ENCODE results near the gene GFM2.
A peak's percentile ranks its signal among the peaks of the same experiment; 100 is the strongest.
"Not testable (repeated sequence)": the region's sequence is repeated elsewhere in the genome, so short reads cannot be mapped to it uniquely, and the experiment has no call there.

The GFM2 gene

GRCh38 chr5:74766849-74767578, at the start of gene GFM2, which contains the start of gene NSA2:
Gene GFM2 (minus strand): TSS chr5:74767117. CDS start chr5:74763742, 3,375 bp downstream.
Gene NSA2 (plus strand): TSS chr5:74767249. CDS start chr5:74767361, 112 bp downstream.
- DNase-seq = peak; percentile 92

DNA sequence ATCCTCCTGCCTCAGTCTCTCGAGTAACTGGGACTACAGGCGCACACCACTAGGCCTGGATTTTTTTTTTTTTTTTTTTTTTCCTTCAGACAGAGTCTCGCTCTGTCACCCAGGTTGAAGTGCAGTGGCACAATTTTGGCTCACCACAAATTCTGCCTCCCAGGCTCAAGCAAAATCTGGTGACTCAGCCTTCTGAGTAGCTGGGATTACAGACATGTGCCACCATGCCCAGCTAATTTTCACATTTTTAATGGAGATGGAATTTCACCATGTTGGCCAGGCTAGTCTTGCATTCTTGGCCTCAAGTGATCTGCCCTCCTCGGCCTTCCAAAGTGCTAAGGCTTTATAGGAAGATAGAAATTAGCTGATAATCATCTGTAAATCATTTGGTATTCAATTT, 44.0 kb upstream of the GFM2 start:
- no peak for DNase-seq

DNA sequence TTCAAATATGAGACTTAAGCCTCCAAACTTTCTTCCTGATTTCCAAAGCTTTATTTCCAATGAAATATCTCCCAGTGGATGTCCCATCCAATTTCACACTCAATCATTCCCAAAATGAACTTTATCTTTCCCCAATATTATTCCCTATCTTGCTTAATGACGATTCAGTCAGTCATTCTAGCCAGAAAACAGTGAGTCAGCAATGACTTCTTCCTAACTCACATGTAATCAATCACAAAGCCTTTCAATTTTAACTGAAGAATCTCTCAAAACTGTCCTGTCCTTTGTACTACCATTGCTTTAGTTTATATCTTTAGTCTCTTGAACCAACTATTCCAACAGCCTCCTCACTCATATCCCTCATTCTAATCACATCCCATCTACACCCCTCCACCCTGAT, 35.0 kb upstream of the GFM2 start:
- DNase-seq = no peak

- no peak for DNase-seq
Observed at GRCh38 chr5:74801197-74801596, 34.3 kb upstream of the GFM2 start.

DNA sequence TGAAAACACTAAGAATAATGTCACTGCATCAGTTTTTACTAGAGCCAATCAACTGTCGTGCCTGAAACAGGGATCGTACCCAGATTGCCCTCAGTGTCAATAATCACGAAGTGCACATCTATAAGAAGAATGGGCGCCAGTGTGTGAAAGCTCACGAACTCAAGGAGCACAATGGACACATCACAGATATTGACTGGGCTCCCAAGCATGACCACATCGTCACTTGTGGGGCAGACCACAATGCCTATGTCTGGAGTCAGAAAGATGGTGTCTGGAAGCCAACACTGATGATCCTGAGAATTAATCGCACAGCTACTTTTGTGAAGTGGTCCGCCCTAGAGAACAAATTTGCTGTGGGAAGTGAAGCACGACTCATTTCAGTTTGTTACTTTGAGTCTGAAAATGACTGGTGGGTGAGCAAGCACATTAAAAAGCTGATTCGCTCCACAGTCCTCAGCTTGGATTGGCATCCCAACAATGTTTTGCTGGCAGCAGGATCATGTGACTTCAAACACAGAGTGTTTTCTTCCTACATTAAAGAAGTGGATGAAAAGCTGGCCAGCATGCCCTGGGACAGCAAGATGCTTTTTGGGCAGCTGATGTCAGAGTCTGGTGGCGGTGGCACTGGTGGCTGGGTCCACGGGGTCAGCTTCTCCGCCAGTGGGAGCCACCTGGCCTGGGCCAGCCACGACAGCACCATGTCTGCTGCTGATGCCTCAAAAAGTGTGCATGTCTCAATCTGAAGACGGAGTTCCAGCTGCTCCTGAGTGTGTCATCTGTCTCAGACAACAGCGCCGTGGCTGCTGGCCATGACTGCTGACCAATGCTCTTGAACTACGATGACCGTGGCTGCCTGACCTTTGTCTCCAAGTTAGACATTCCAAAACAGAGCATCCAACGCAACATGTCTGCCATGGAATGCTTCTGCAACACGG, 32.3 kb upstream of the GFM2 start:
- no peak for DNase-seq

- not testable (repeated sequence) for DNase-seq
Observed at GRCh38 chr5:74791669-74792068, 24.8 kb upstream of the GFM2 start.

GRCh38 chr5:74787424-74787823, 20.5 kb upstream of the GFM2 start:
- no peak for DNase-seq

GRCh38 chr5:74786851-74787250, 19.9 kb upstream of the GFM2 start:
- no peak for DNase-seq

- DNase-seq = no peak
Observed at GRCh38 chr5:74778609-74779008, 11.7 kb upstream of the GFM2 start.

- no peak for DNase-seq
Observed at GRCh38 chr5:74772359-74772758, 5.4 kb upstream of the GFM2 start.

DNA sequence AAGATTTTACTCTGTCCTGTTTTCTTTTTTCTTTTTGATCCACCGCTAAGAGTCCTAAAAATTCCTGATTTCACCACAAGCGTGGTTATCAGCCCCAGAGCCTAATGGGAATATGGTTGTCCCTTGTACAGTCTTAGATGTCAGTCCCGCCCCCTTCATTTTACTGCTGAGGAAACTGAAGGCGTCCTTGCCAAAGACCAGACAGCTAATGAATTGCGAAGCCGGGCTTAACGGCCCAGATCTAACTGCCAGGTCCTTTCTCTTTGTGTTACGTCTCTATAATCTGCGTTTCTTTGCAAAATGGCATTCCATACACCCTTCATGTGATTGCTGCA, 629 bp upstream of the GFM2 start:
- no peak for DNase-seq

DNA sequence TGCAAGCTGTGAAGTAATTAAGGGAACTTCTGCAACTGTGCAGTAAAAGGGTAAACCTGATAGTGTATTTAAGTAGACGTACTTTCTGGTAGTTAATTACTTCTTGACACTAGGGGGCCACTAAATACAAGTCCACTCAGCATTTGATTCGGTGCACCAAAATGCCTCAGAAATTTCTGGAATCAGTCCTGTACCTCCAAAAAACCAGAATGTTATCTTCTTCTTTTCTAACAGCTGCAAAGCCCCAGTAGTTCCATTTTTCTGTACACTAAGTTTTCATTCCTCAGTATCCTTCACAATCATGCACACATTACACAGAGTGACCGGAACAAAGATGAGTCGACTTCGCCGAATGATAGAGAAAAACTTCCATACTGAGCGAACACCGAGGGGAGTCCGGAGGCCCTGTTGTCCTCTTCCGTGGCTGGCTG, 484 bp downstream of the GFM2 start:
- peak; percentile 12 for DNase-seq

DNA sequence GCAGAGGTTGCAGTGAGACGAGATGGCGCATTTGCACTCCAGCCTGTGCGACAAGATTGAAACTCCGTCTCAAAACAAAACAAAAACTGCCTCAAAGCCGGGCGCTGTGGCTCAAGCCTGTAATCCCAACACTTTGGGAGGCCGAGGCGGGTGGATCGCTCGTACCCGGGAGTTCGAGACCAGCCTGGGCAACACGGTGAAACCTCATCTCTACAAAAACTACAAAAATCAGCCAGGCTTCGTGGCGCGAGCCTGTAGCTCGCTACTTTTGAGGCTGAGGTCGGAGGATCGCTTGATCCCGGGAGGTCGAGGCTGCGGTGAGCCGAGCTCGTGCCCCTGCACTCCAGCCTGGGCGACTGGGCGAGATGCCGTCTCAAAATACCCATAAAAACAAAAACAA, 988 bp downstream of the GFM2 start:
- no peak for DNase-seq

GRCh38 chr5:74765201-74765600, 1.7 kb downstream of the GFM2 start:
- no peak for DNase-seq

- DNase-seq = no peak
Observed at GRCh38 chr5:74763504-74763903, 3.4 kb downstream of the GFM2 start.

DNA sequence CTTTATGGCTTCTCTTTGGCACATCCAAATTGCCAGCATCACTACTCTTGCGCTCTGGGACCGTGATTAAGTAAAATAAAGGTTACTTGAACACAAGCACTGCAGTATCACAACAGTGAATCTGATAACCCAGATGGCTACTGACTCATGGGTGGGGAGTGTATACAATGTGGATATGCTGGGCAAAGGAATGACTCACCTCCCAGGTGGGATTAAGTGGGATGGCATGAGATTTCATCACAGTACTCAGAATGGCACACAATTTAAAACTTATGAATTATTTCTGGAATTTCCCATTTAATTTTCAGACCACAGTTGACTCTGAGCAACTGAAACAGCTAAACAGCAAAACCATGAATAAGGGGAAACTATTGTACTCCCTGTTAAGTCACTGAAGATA, 4.3 kb downstream of the GFM2 start:
- DNase-seq = no peak

- DNase-seq = no peak
Observed at GRCh38 chr5:74761241-74761640, 5.7 kb downstream of the GFM2 start.

- DNase-seq = not testable (repeated sequence)
Observed at GRCh38 chr5:74748742-74749141, 18.2 kb downstream of the GFM2 start.

GRCh38 chr5:74738406-74738805, 28.5 kb downstream of the GFM2 start:
- no peak for DNase-seq

- no peak for DNase-seq
Observed at GRCh38 chr5:74736759-74737158, 30.2 kb downstream of the GFM2 start.

DNA sequence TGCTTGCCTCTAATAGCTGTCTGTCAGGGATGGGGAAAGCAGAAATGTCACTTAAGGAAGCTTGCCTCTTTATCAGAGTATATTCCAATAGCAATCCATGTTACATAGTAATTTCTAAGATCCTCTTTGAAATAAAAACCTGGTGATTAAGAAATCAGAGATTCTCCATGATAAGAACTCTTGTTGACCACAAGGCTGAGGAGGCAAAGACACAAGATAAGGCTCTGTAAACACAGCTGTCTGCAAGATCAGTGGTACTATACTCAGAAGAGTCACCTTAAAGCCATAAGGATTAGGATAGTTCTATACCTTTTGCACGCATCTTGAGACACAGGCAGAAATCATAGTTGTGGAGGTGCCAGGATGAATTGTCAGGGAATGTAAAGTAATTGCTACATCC, 41.6 kb downstream of the GFM2 start:
- no peak for DNase-seq

DNA sequence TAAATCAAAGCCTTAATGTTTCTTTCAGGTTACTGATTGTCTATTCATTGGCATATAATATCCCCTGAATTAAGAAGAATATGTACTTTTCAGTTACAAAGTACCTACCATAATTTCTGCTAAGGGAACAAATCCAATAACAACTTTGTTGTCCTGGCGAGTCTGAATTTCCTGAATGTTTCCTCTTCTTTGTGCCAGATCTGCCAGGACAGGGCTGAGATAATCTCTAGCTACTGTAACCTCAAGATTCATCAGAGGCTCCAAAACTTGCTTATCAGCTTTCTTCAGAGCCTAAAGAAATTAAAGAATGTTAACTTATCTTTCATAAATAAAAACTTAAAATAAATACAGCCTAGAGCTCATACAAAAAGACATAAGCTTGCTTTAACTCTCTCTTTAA, 44.6 kb downstream of the GFM2 start:
- no peak for DNase-seq

GRCh38 chr5:74717596-74717995, 49.3 kb downstream of the GFM2 start:
- DNase-seq = no peak

- DNase-seq = no peak
Observed at GRCh38 chr5:74693191-74693590, 73.7 kb downstream of the GFM2 start.

Data from activated gamma-delta T cell treated with Interleukin-2 at 50 U/mL for 16 hours (primary cell).